A549 treated with CORT108297 at 1 μM for 4 hours (cell line): Measurements from ENCODE around the gene C2orf92. TPM values are rescaled to one million over a fixed set of nuclear protein-coding genes. Genes with fewer than 3 reads are reported as not detected.

Source experiments
- total RNA-seq: library from RNA; stranded (reverse); fragments of 200-300 nt; extraction: Qiagen RNA extraction; gene quantifications from 5 replicates; pipeline ENCODE4 v1.2.3, GENCODE V29; 2022

C2orf92 gene
- 0.91 to 1.4 TPM (median 1.1 TPM) in 5 replicates for total RNA-seq

GRCh38 chr2:97669448-97669847 is at the start of gene C2orf92:
Gene C2orf92 (plus strand): TSS chr2:97669713. CDS start chr2:97669789, 76 bp downstream.

GRCh38 chr2:97645695-97646629 is 23.6 kb upstream of the C2orf92 start, which contains the start of gene COX5B:
Gene COX5B (plus strand): TSS chr2:97646062. CDS start chr2:97646087, 25 bp downstream.

GRCh38 chr2:97663962-97664635 is 5.4 kb upstream of the C2orf92 start, which contains the start of gene ACTR1B:
Gene ACTR1B (minus strand): TSS chr2:97664044. CDS start chr2:97663890, 154 bp downstream.

GRCh38 chr2:97713296-97714083 is 44.0 kb downstream of the C2orf92 start, which contains the start of gene ZAP70:
Gene ZAP70 (plus strand): TSS chr2:97713576. CDS start chr2:97724037, 10,461 bp downstream.

Other genes starting within 250 kb of the C2orf92 start
- gene ANKRD36B, start 79.8 kb upstream of the C2orf92 start, total RNA-seq, result 4.1 to 5.7 TPM (median 4.8 TPM) in 5 replicates
- gene COX5B, start 23.7 kb upstream of the C2orf92 start, total RNA-seq, result 267 to 330 TPM (median 317 TPM) in 5 replicates
- 30.4 to 48.3 TPM (median 43.8 TPM) in 5 replicates for gene ACTR1B, start 5.7 kb upstream of the C2orf92 start, total RNA-seq
- 0.03 to 0.15 TPM in 2 of 5 replicates, not detected in the others for gene ZAP70, start 43.9 kb downstream of the C2orf92 start, total RNA-seq